Calu3 (cell line): ENCODE results near the gene LILRA2. TPM values are rescaled to one million over a fixed set of nuclear protein-coding genes. Genes with fewer than 3 reads are reported as not detected.
"Not testable (repeated sequence)": the region's sequence is repeated elsewhere in the genome, so short reads cannot be mapped to it uniquely, and the experiment has no call there.

Experiments used
- BruUV-seq: library from RNA; stranded (reverse); fragments of 400-500 nt; replicated peaks from 2 replicates; lab custom pipeline; 2021; lab: Mats Ljungman, UMichigan
- CTCF ChIA-PET: fragments of 300-600 bp; sonication (Branson Sonifier 250); formaldehyde crosslinking; loops from one replicate; lab custom pipeline; 2022; ENCODE audit warnings: antibody characterized with exemption; lab: Charles Lee
- DNase-seq: peaks from one replicate; pipeline ENCODE4 v3.0.0; 2022
- H3K27ac Mint-ChIP-seq: one replicate; pipeline ENCODE4 v1.8.0; 2022; ENCODE audit warnings: mixed read lengths; ENCODE audit not compliant: unreplicated experiment
- H3K27me3 Mint-ChIP-seq: one replicate; pipeline ENCODE4 v1.8.0; 2022; ENCODE audit warnings: mixed read lengths; ENCODE audit not compliant: unreplicated experiment
- H3K36me3 Mint-ChIP-seq: one replicate; pipeline ENCODE4 v1.8.0; 2022; ENCODE audit warnings: mild to moderate bottlenecking, moderate library complexity, mixed read lengths; ENCODE audit not compliant: insufficient read depth, unreplicated experiment
- H3K4me1 Mint-ChIP-seq: one replicate; pipeline ENCODE4 v1.8.0; 2022; ENCODE audit warnings: mild to moderate bottlenecking, low read depth, mixed read lengths; ENCODE audit not compliant: unreplicated experiment
- H3K4me3 Mint-ChIP-seq: one replicate; pipeline ENCODE4 v1.8.0; 2022; ENCODE audit warnings: mild to moderate bottlenecking, low read depth, moderate library complexity, mixed read lengths; ENCODE audit not compliant: unreplicated experiment
- H3K9me3 Mint-ChIP-seq: one replicate; pipeline ENCODE4 v1.8.0; 2022; ENCODE audit warnings: low read depth, mixed read lengths; ENCODE audit not compliant: unreplicated experiment
- intact Hi-C: fragments of 100-400 bp; cut with micrococcal nuclease; formaldehyde crosslinking; loops from one replicate; pipeline ENCODE4 v1.10.0; 2022; ENCODE audit not compliant: unreplicated experiment
- total RNA-seq: library from RNA; stranded (reverse); gene quantifications from 2 replicates; pipeline ENCODE4 v1.2.3, GENCODE V29; 2022
- TF ChIP-seq, protein P1 (sequence below): fragments of 200-600 bp; IDR thresholded peaks from one replicate; pipeline ENCODE4 v1.8.0; 2022; ENCODE audit warnings: antibody characterized with exemption; ENCODE audit not compliant: unreplicated experiment

LILRA2 gene
- total RNA-seq, 1 experiment from 2014 or later = not detected

DNA sequence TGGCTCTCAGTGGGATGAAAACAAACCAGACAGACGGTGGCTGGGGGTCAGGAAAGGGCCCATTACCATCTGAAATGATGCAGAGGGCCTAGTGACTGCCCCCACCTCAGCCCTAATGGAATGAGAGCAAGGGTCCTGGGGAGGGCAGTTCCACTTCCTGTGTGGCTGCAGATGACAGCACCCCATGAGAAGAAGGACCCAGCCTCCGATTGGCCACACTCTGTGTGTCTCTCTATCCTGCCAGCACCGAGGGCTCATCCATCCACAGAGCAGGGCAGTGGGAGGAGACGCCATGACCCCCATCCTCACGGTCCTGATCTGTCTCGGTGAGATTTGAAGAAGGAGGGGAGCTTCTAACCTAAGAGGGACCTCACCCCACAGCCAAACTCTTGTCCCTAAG, 57.2 kb downstream of the LILRA2 start:
- no peak overlapping the region for H3K27ac Mint-ChIP-seq
- H3K27me3 Mint-ChIP-seq = peaks cover 77% of the 10 kb centered on the region

DNA sequence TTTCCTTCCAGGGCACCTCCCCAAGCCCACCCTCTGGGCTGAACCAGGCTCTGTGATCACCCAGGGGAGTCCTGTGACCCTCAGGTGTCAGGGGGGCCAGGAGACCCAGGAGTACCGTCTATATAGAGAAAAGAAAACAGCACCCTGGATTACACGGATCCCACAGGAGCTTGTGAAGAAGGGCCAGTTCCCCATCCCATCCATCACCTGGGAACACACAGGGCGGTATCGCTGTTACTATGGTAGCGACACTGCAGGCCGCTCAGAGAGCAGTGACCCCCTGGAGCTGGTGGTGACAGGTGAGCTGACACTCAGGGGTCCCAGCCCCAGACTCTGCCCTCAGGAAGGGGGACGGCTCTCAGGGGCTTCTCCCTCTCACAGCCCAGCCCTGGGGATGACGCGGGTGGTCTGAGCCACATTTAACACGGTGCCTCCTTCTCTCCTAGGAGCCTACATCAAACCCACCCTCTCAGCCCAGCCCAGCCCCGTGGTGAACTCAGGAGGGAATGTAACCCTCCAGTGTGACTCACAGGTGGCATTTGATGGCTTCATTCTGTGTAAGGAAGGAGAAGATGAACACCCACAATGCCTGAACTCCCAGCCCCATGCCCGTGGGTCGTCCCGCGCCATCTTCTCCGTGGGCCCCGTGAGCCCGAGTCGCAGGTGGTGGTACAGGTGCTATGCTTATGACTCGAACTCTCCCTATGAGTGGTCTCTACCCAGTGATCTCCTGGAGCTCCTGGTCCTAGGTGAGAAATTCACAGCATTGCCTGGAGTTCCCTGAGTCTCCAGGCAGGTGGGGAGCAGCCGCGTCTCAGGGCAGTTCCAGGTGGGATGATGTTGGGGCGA, 58.1 kb downstream of the LILRA2 start:
- CTCF ChIA-PET, H3K27ac Mint-ChIP-seq, H3K9me3 Mint-ChIP-seq, H3K4me3 Mint-ChIP-seq, H3K36me3 Mint-ChIP-seq, intact Hi-C loops, DNase-seq, H3K4me1 Mint-ChIP-seq, BruUV-seq: not testable (repeated sequence)
- peaks cover 78% of the 10 kb centered on the region for H3K27me3 Mint-ChIP-seq

More for the DNA sequence above, 57.2 kb downstream of the LILRA2 start:
- Mint-ChIP-seq H3K4me3 (no peak overlapping the region), H3K9me3 (no peaks in the 10 kb centered on the region), H3K4me1 (peaks cover 7% of the 10 kb centered on the region), H3K36me3 (no peaks in the 10 kb centered on the region)
- BruUV-seq = no TSS peak
- TF ChIP-seq, protein P1, sequence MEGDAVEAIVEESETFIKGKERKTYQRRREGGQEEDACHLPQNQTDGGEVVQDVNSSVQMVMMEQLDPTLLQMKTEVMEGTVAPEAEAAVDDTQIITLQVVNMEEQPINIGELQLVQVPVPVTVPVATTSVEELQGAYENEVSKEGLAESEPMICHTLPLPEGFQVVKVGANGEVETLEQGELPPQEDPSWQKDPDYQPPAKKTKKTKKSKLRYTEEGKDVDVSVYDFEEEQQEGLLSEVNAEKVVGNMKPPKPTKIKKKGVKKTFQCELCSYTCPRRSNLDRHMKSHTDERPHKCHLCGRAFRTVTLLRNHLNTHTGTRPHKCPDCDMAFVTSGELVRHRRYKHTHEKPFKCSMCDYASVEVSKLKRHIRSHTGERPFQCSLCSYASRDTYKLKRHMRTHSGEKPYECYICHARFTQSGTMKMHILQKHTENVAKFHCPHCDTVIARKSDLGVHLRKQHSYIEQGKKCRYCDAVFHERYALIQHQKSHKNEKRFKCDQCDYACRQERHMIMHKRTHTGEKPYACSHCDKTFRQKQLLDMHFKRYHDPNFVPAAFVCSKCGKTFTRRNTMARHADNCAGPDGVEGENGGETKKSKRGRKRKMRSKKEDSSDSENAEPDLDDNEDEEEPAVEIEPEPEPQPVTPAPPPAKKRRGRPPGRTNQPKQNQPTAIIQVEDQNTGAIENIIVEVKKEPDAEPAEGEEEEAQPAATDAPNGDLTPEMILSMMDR = no peak
- intact Hi-C loops = no loop called here
- DNase-seq = no peak
- CTCF ChIA-PET = no interaction called here

DNA sequence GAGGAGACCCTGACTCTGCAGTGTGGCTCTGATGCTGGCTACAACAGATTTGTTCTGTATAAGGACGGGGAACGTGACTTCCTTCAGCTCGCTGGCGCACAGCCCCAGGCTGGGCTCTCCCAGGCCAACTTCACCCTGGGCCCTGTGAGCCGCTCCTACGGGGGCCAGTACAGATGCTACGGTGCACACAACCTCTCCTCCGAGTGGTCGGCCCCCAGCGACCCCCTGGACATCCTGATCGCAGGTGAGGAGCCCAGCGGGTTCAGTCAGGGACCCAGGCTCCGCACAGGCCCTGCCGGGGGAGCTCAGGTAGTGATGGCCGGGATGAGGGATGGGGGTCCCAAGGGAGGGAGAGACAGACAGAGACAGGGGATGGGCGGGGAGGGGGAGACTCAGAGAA, 58.9 kb downstream of the LILRA2 start:
- H3K36me3 Mint-ChIP-seq, H3K9me3 Mint-ChIP-seq, H3K4me3 Mint-ChIP-seq, H3K27ac Mint-ChIP-seq, DNase-seq, BruUV-seq, intact Hi-C loops, H3K4me1 Mint-ChIP-seq: not testable (repeated sequence)
- CTCF ChIA-PET = interaction anchor here (1.0 kb wide), 1 partner anchor 151 kb away, joined by 3 read pairs; no protein-coding TSS in a partner anchor
- peaks cover 78% of the 10 kb centered on the region for H3K27me3 Mint-ChIP-seq

DNA sequence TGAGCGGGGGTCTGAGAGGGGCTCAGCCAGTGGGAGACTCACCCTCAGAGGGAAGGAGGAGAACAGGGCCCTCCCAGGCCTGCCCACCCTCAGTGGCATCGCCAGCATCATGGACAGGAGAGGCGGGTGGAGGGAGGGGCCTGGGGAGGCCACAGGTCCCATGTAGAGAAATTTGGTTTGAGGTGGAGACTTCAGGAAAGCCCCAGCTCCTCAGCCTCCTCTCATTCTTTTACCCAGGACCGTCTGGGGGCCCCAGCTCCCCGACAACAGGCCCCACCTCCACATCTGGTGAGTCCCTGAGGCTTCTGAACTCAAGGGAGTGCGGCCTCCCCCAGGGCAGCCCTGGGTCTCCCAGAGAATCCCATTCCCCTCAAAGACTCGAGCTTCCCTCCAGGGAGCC, 59.8 kb downstream of the LILRA2 start:
- CTCF ChIA-PET = interaction anchor here (0.6 to 1.1 kb wide), 3 partner anchors 14 to 152 kb away, joined by 3 read pairs; no protein-coding TSS in a partner anchor

DNA sequence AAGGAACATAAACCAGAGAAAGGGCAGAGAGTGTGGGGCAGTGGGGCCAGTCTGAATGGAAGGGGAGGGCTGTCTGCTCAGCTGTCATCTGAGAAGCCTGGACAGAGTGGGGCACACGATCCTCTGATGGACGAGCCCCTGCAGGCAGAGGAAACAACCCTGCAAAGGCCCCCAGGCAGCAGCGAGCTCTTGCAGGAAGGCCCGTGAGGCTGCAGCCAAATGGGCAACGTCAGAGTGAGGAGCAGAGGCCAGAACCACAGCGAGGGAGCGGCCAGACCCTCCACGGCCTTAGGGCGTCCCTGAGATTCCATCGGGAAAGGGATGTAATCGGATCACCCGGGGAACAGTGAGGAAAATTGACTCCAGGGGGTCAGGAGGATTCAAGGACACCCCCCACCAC, 62.5 kb downstream of the LILRA2 start:
- H3K27ac Mint-ChIP-seq, H3K4me1 Mint-ChIP-seq, DNase-seq, H3K4me3 Mint-ChIP-seq, H3K9me3 Mint-ChIP-seq, intact Hi-C loops, CTCF ChIA-PET, BruUV-seq, H3K36me3 Mint-ChIP-seq: not testable (repeated sequence)
- H3K27me3 Mint-ChIP-seq = peaks cover 81% of the 10 kb centered on the region

More for the DNA sequence above, 59.8 kb downstream of the LILRA2 start:
- Mint-ChIP-seq H3K36me3 (no peaks in the 10 kb centered on the region), H3K27ac (no peak overlapping the region), H3K9me3 (no peaks in the 10 kb centered on the region), H3K4me3 (no peak overlapping the region), H3K27me3 (peaks cover 81% of the 10 kb centered on the region), H3K4me1 (no peaks in the 10 kb centered on the region)
- no peak for DNase-seq
- TF ChIP-seq, protein P1 = no peak
- no TSS peak for BruUV-seq
- intact Hi-C loops = no loop called here
